NB4 (cell line): ENCODE results near the gene SPRED3.

ENCODE experiments used
- DNase-seq: peaks from one replicate; pipeline ENCODE4 v3.0.0; 2010; ENCODE audit warnings: low read depth
- H3K4me3 ChIP-seq: one replicate; pipeline ENCODE4 v1.5.1; 2011; ENCODE audit warnings: mild to moderate bottlenecking, low read depth, low read length, moderate library complexity
- CTCF ChIP-seq: IDR thresholded peaks from one replicate; pipeline ENCODE4 v1.5.1; 2012; ENCODE audit warnings: low read depth, low read length
- MAX ChIP-seq: IDR thresholded peaks from 2 replicates; pipeline ENCODE4 v1.6.1; 2011; ENCODE audit warnings: low read depth, low read length
- MYC ChIP-seq: IDR thresholded peaks from 2 replicates; pipeline ENCODE4 v1.6.1; 2011; ENCODE audit warnings: low read depth, low read length
- POLR2A ChIP-seq: IDR thresholded peaks from 2 replicates; pipeline ENCODE4 v1.6.1; 2011; ENCODE audit warnings: mild to moderate bottlenecking; ENCODE audit not compliant: insufficient read length; ENCODE audit errors: extremely low read depth

Gene SPRED3

GRCh38 chr19:38400361-38400760, 11.9 kb downstream of the SPRED3 start:
- H3K4me3 ChIP-seq: no peak overlapping the region
- no peak for DNase-seq
- TF ChIP-seq POLR2A (no peak), MYC (no peak), CTCF (no peak), MAX (no peak)

- DNase-seq: no peak
- TF ChIP-seq MAX: no peak
- no peak for TF ChIP-seq CTCF
- TF ChIP-seq MYC: no peak
- TF ChIP-seq POLR2A: no peak
- H3K4me3 ChIP-seq: no peak overlapping the region
Observed at GRCh38 chr19:38401148-38401547, 12.7 kb downstream of the SPRED3 start.

DNA sequence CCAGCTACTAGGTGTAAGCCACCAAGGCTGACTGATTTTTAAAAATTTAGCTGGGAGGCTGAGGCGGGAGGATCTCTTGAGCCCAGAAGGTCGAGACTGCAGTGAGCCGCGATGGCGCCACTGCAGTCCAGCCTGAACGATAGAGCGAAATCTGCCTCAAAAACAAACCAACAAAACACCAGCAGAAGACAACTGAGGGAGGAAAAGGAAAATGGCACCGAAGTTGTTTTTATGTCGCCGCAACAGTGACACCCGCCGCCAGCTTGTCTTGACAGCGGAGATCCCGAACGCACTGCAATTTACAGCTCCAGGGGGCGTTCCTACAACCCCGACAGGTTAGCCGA, 14.1 kb downstream of the SPRED3 start:
- no peak for TF ChIP-seq CTCF
- TF ChIP-seq POLR2A: no peak
- TF ChIP-seq MAX: no peak
- TF ChIP-seq MYC: 0 out of 2 replicates have a peak, but pooled peaks have one; percentile 10
- DNase-seq: no peak
- no peak overlapping the region for H3K4me3 ChIP-seq

DNA sequence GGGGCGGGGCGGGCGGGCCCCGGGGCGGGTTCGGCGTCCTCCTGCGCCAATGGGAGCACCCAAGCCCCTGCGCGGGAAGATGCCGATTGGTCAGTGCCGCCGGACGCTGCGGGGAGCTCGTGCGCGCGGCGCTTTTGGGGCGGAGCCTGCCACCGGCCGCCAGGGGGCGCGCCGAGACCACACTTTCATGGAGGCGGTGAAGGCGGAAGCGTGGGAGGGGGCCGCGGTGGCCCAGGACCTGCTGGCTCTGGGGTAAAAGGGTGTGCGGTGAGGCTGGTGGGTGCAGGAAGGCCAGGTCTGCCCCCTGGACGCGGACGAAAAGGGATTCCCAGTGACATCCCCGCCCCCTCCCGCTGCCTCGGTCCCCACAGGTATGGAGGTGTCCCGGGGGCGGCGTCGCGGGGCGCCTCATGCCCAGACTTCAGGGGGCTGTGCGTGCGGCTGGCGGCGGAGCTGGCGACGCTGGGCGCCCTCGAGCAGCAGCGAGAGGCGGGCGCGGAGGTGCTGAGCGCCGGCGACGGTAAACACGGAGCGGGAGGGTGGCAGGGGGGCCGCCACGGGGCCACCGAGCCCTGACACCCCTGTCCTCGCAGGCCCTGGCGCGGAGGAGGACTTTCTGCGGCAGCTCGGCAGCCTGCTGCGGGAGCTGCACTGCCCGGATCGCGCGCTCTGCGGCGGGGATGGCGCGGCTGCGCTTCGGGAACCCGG, 14.6 kb downstream of the SPRED3 start, which contains the start of gene FAM98C:
Gene FAM98C (plus strand): TSS at position 127 of the 708 bp plus-strand sequence. CDS start 61 bp downstream, at position 188.
- TF ChIP-seq MYC: no peak; the same call in none of the 2 replicates
- peak; percentile 41 for TF ChIP-seq CTCF
- TF ChIP-seq POLR2A: no peak
- peak; percentile 17; the same call in 1 of the 2 replicates for TF ChIP-seq MAX
- peak; percentile 95 for DNase-seq
- H3K4me3 ChIP-seq: peak within 1 kb of the TSS; percentile 36

DNA sequence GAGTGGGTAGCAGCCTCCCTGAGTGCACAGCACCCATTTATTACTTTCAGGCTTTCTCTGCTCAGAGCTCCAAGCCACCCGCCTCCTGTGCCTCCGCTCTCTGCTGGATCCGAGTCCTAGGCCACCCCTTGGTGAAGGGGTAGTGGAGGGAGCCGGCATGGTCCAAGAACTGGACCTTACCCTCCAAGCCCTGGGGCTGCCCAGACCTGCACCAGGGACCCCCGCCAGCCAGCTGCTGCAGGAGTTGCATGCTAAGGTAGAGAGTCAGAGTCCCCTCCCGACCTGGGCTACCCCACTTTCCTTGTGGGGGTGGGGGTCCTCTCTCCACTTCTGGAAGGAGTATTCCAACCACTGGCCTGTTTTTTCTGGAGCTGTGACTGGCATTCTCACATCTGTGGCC, 16.4 kb downstream of the SPRED3 start:
- DNase-seq: no peak
- H3K4me3 ChIP-seq: no peak overlapping the region
- TF ChIP-seq CTCF: no peak
- no peak for TF ChIP-seq MYC
- no peak for TF ChIP-seq MAX
